ENCODE measurements around the gene DNAAF1. TPM values are rescaled to one million over a fixed set of nuclear protein-coding genes. Genes with fewer than 3 reads are reported as not detected.
A peak's percentile ranks its signal among the peaks of the same experiment; 100 is the strongest.

DNAAF1 gene
- total RNA-seq, result not detected in 3 replicates
- long read RNA-seq, result 0 reads

DNA sequence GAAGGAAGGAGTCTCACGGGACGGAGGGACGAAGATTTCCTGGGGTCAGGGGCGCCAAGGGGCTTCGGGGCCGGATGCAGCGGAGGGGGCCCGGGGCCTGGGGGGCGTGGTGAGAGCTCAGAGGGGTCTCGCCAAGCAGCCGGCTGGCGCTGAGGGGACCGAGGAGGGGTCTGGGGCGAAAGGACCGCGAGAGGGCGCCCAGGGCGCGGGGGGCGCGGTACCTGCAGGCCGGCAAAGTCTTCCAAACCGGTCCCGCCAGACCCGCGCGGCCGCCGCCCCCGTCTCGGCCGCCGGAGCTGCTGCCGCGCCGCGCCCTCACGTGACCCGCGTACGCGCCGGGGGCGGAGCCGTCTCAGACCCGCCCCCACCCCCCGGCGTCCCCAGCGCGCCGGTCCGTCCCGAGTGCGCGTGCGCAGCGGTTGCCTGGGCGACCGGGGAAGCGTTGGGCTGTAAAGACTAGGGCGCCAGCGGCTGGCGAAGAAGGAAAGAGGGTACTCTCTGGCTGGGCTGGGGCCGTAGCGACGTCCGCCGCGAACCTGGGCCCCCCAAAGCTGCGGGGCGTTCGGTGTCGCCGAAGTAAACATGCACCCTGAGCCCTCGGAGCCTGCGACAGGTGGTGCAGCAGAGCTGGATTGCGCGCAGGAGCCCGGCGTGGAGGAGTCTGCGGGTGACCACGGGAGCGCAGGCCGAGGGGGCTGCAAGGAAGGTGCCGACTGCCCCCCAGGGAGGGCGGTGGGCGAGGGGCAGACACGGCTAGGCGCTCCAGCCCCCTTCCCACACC, at the start of gene DNAAF1, which contains the start of gene HSDL1:
DNAAF1 (plus strand) TSS at position 450 of the 781 bp plus-strand sequence; CDS start at position 583, 133 bp downstream.
HSDL1 (minus strand) TSS at position 319 of the 781 bp plus-strand sequence. CDS start 13,856 bp downstream, outside the sequence.
- peak within 1 kb of the TSS; percentile 95 for H3K4me3 Mint-ChIP-seq (ENCODE audit: unreplicated experiment)

DNA sequence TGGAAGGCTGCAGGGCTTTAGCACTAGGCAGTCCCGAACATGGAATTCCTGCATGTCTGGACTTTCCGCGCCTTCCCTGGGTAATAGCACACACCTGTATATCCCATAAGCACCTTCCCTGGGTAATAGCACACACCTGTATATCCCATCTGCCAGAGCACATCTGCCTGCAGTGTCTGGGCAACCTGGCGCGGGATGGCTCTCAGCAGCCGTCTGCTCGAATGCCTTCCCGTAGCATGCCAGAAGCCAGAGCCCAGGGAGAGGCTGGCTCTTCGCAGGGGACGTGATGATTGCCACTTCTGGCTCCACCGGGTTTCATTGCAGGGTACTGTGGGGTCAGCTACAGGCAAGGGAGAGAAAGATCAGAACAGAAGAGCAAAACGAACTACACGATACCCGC, 49.6 kb upstream of the DNAAF1 start:
- H3K36me3 Mint-ChIP-seq (ENCODE audit: low read depth), result peaks cover 39% of the 10 kb centered on the region
- TF ChIP-seq, protein P1, sequence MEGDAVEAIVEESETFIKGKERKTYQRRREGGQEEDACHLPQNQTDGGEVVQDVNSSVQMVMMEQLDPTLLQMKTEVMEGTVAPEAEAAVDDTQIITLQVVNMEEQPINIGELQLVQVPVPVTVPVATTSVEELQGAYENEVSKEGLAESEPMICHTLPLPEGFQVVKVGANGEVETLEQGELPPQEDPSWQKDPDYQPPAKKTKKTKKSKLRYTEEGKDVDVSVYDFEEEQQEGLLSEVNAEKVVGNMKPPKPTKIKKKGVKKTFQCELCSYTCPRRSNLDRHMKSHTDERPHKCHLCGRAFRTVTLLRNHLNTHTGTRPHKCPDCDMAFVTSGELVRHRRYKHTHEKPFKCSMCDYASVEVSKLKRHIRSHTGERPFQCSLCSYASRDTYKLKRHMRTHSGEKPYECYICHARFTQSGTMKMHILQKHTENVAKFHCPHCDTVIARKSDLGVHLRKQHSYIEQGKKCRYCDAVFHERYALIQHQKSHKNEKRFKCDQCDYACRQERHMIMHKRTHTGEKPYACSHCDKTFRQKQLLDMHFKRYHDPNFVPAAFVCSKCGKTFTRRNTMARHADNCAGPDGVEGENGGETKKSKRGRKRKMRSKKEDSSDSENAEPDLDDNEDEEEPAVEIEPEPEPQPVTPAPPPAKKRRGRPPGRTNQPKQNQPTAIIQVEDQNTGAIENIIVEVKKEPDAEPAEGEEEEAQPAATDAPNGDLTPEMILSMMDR (IDR thresholded peaks at IDR 0.05), result no peak
- H3K27ac Mint-ChIP-seq (ENCODE audit: unreplicated experiment), result no peak overlapping the region
- H3K9me3 Mint-ChIP-seq (ENCODE audit: low read depth), result no peaks in the 10 kb centered on the region
- H3K4me1 Mint-ChIP-seq (ENCODE audit: low read depth), result peaks cover 10% of the 10 kb centered on the region
- DNase-seq (ENCODE audit: low spot score), result no peak
- H3K4me3 Mint-ChIP-seq (ENCODE audit: unreplicated experiment), result no peak overlapping the region
- H3K27me3 Mint-ChIP-seq (ENCODE audit: low read depth), result no peaks in the 10 kb centered on the region

More for the DNA sequence above, at the start of gene DNAAF1, which contains the start of gene HSDL1:
- no peak for DNase-seq (ENCODE audit: low spot score)
- TF ChIP-seq, protein P1 (IDR thresholded peaks at IDR 0.05), result no peak
- Mint-ChIP-seq H3K27me3 (ENCODE audit: low read depth) (peaks cover 10% of the 10 kb centered on the region), H3K4me1 (ENCODE audit: low read depth) (peaks cover 9% of the 10 kb centered on the region), H3K27ac (ENCODE audit: unreplicated experiment) (peak within 1 kb of the TSS; percentile 79), H3K9me3 (ENCODE audit: low read depth) (no peaks in the 10 kb centered on the region), H3K36me3 (ENCODE audit: low read depth) (peaks cover 2% of the 10 kb centered on the region)

DNA sequence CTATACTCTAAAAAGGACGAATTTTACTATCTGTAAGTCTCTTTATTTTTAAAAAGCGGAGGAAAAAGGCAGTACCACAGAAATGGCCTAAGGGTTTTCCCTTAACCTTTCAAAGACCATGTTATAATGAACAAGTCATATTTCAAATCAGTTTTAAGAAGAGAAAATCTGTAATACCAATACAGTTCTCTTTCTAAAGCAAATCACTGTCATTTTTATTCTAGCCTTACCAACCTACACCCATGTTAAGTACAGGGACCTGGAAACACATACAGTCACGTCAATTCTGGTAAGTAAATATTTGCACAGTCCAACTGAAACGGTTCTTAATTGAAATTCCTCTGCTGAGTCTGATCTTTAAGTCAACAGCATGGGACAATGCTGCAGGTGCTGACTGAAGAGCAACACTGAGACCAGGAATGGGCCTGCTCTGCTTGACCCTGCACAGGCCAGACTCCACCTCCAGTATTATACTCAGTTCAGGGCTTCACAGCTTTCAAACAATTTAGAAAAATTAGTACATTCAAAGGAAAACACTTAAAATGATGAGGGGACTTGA, 48.6 kb upstream of the DNAAF1 start:
- Mint-ChIP-seq H3K27me3 (ENCODE audit: low read depth) (no peaks in the 10 kb centered on the region), H3K27ac (ENCODE audit: unreplicated experiment) (no peak overlapping the region), H3K4me1 (ENCODE audit: low read depth) (peaks cover 10% of the 10 kb centered on the region), H3K9me3 (ENCODE audit: low read depth) (no peaks in the 10 kb centered on the region), H3K36me3 (ENCODE audit: low read depth) (peaks cover 30% of the 10 kb centered on the region), H3K4me3 (ENCODE audit: unreplicated experiment) (no peak overlapping the region)
- no peak for DNase-seq (ENCODE audit: low spot score)
- TF ChIP-seq, protein P1 (IDR thresholded peaks at IDR 0.05), result no peak

DNA sequence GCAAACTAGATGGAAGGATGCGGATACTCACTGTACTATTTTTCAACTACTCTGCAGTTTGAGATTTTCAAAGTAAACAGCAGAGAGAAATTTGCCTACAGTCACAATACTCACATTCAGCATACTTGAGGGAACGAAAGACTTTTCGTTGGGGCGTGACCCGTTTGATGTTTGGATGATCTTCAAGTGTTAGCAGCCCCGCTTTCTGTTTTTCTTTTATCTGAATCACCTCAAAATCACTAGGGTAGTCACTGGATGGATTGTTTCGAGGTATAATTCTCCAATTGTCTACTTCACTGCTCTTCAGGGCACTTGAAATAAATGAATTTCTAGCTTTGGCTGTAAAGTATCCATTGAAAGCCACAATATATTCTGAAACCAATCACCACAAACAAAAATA, 46.2 kb upstream of the DNAAF1 start:
- H3K4me3 Mint-ChIP-seq (ENCODE audit: unreplicated experiment), result no peak overlapping the region
- no peaks in the 10 kb centered on the region for H3K27me3 Mint-ChIP-seq (ENCODE audit: low read depth)
- no peaks in the 10 kb centered on the region for H3K9me3 Mint-ChIP-seq (ENCODE audit: low read depth)
- peak overlapping the region; percentile 76 for H3K27ac Mint-ChIP-seq (ENCODE audit: unreplicated experiment)
- peaks cover 16% of the 10 kb centered on the region for H3K36me3 Mint-ChIP-seq (ENCODE audit: low read depth)
- H3K4me1 Mint-ChIP-seq (ENCODE audit: low read depth), result peaks cover 14% of the 10 kb centered on the region
- no peak for DNase-seq (ENCODE audit: low spot score)
- TF ChIP-seq, protein P1 (IDR thresholded peaks at IDR 0.05), result no peak

DNA sequence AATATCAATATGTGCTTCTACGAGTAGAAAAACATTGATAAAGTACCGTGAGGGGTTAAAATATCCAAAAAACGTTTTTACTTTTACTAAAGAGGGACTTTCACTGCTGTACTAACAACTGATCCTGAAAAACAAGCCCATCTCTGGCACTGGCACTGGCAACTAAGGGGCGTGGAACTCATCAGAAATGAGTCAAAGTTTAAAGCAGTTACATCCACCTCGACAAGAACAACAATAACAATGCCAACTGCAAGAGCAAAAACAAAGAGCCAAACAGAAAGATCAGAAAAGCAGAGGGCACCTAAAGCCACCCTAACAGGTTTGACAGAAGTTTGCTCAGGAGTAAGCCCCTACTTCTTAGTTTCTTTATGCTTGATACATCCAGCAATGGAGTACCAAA, 41.4 kb upstream of the DNAAF1 start:
- no peak overlapping the region for H3K4me3 Mint-ChIP-seq (ENCODE audit: unreplicated experiment)
- TF ChIP-seq, protein P1 (IDR thresholded peaks at IDR 0.05), result no peak
- H3K36me3 Mint-ChIP-seq (ENCODE audit: low read depth), result peaks cover 2% of the 10 kb centered on the region
- H3K9me3 Mint-ChIP-seq (ENCODE audit: low read depth), result no peaks in the 10 kb centered on the region
- H3K4me1 Mint-ChIP-seq (ENCODE audit: low read depth), result peaks cover 24% of the 10 kb centered on the region
- DNase-seq (ENCODE audit: low spot score), result no peak
- H3K27me3 Mint-ChIP-seq (ENCODE audit: low read depth), result no peaks in the 10 kb centered on the region
- H3K27ac Mint-ChIP-seq (ENCODE audit: unreplicated experiment), result no peak overlapping the region

Measured in chondrocyte (in vitro differentiated cells).